Stomach (tissue), 4 donors: ENCODE measurements around the gene ZDHHC1.

Experiments used
- CTCF ChIP-seq, 7 experiments: fragments of 450-650 bp in 4 of 7; fragments of 200-600 bp in 3 of 7; sonication (generic) in 3 of 7; IDR thresholded peaks; one replicate each; pipeline ENCODE4 v1.5.1; 2016 to 2019; ENCODE audit warnings: antibody characterized with exemption in 7 of 7, control low read depth in 2 of 7, mild to moderate bottlenecking in 1 of 7
- EP300 ChIP-seq: sonication (generic); formaldehyde crosslinking; IDR thresholded peaks from one replicate; pipeline ENCODE4 v1.6.1; 2017; ENCODE audit warnings: antibody characterized with exemption
- POLR2A ChIP-seq, 4 donors: fragments of 450-650 bp; IDR thresholded peaks; one replicate each; pipeline ENCODE4 v1.6.1; 2016; ENCODE audit warnings: antibody characterized with exemption in 4 of 4, control low read depth in 2 of 4, mild to moderate bottlenecking in 1 of 4, moderate library complexity in 1 of 4

- no peak for TF ChIP-seq CTCF (IDR thresholded peaks at IDR 0.05)
- TF ChIP-seq EP300 = no peak
- no peak for TF ChIP-seq POLR2A (IDR thresholded peaks at IDR 0.05)
These were observed 6.6 kb downstream of the ZDHHC1 start for GRCh38 chr16:67409631-67410030.
